NCI-H187 treated with DMSO at 0.1 percent for 48 hours (cell line): ENCODE measurements around the gene RAB8B.

Experiments used
- DNase-seq: peaks from one replicate; lab custom pipeline; 2025; lab: John Stamatoyannopoulos, UW

The RAB8B gene

DNA sequence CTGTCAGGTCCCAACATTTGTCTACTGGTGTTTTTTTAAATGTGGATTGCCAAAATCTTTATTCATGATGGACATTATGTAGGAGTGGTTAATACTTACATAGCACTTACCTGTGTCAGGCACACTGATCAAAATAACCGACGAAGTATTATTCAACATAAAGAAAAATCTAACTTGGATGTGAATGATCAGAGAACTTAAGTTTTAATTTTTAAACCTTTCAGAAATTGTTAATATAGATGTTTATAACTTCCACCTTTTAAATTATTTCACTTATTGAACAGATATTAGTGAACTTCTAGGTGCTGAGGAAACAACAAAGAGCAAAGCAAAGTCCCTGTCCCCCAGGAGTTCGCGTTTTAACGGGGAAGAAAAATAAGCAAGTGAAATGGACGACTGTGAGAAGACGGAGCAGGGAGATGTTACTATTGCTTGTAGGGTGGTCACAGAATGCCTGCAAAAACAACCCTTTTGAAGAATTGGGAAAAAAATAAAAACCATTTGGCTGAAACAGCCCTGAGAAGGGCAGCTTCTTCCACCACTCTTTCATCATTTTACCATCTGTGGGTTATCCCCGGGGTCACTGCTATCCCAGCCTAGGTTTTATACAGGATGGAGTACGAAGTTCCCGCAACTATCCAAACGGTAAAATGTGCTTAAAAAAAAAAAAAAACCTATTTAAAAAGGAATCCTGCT, 87.1 kb downstream of the RAB8B start:
- DNase-seq = no peak

DNA sequence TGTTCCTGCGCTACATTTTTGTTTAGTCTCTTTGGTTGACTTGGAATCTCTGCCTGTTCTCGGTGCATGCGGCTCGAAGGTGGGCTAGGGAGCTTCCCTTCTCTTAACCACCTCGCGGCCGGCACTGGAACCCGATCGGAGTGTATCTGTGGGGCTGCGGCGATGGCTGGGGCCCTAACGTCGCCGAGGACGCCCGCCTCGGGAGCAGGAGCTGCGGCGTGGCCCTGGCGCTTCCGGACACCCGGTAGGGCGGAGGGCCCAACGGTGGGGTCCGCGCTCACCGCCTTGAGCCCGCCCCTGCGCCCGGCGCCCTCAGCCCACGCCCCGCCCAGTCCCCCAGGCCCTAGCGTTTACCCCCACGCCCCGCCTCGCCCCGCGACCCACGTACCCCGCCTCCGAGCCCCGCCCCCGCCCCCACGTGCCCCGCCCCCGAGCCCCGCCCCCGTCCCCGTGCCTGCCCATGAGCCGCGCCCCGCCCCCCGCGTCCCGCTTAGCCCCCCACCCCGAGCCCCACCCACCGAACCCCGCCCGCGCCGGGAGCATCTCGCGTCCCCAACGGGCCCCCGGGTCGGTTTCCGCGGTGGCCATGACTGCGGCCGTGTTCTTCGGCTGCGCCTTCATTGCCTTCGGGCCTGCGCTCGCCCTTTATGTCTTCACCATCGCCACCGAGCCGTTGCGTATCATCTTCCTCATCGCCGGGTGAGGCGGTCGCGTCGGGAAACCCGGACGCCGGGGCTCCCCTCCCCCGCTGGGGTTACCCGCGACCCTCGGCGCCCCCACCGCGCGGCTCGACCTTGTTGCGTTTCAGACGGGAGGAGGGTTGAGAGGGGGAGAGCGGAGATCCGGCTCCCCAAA, 87.9 kb downstream of the RAB8B start, which contains the start of gene APH1B:
Gene APH1B (plus strand): TSS at position 568 of the 855 bp plus-strand sequence. CDS start 19 bp downstream, at position 587.
- DNase-seq = no peak

DNA sequence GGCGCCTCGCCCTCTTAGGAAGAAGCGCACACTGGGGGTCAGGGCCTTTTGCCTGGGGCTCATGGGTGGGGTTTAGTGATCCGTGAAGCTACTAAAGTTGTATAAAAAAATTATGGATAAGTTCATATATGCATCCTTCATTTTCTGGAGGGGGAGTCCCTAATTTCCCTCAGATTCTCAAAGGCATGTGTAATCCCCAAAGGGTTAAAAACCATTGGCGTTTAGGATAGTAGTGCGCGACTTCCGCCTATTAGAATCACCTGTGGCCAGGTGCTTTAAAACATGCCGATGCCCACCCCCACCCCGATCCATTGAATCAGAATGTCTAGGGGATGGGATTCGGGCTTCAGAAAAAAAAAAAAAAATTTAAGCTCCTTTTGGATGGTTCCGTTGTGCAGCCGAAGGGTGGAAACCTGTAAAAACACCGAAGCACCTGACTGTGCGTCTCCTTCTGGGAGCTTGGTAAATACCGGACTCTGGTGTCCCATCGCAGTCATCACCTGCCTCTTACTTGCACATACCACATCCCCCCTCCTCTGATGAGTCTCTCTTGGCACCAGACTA, 88.6 kb downstream of the RAB8B start:
- DNase-seq = no peak

DNA sequence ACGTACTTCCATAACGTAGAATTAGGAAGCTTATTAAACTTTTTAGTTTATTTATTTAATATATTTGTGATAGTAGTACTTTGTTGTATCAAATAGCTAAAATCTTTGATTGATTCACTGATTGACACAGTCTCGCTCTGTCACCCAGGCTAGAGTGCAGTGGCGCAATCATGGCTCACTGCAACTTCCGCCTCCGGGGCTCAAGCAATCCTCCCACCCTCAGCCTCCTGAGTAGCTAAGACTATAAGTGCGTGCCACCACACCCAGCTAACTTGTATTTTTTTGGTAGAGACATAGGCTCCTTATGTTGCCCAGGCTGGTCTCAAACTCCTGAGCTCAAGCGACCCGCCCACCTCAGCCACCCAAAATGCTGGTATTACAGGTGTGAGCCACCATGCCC, 93.7 kb downstream of the RAB8B start:
- DNase-seq = no peak

DNA sequence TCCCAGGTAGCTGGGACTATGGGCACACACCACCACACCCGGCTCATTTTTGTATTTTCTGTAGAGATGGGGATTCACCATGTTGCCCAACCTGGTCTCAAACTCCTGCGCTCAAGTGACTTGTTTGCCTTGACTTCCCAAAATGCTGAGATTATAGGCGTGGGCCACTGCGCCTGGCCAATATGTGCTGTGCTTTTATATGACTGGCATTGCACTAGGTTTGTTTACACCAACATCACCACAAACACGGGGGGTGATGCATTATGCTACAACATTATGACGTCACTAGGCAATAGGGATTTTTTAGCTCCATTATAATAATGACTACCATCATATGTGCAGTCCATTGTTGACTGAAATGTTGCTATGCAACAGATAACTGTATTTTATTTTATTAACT, 94.9 kb downstream of the RAB8B start:
- DNase-seq = no peak

DNA sequence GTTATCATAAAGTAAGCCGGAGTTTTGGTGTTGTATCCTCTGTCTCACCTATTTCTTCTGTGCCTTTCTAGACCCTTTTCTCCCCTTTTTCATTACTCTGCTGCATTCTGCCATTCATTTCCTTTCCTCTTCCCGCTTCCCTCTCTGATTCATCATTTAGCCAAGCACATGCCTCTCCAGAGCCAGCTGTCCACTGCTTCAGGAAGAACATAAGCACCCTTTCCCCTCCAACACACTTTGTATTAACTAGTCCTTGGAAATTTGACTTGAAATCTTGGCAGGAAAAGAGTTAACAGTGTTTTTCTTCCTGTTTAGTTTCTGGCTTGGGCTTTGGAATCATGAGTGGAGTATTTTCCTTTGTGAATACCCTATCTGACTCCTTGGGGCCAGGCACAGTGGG, 97.7 kb downstream of the RAB8B start:
- no peak for DNase-seq

DNA sequence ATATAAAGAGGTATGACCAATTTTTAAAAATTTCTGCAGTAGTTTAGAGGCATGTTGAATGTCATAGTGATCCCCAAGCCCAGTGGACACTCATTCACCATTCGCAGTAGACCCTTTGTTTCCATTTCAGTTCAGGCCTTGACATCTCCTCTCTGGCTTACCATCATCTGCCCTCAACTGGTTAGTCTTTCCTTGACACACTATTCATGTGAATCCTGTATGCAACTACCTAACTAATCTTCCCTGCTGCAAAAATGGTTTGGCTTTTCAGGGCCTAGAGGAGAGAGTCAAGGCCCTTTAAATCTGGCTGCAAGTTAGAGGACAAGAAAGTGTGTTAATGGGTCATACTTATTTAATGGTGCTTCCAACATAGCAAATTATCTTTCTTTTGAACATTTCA, 98.9 kb downstream of the RAB8B start:
- no peak for DNase-seq

DNA sequence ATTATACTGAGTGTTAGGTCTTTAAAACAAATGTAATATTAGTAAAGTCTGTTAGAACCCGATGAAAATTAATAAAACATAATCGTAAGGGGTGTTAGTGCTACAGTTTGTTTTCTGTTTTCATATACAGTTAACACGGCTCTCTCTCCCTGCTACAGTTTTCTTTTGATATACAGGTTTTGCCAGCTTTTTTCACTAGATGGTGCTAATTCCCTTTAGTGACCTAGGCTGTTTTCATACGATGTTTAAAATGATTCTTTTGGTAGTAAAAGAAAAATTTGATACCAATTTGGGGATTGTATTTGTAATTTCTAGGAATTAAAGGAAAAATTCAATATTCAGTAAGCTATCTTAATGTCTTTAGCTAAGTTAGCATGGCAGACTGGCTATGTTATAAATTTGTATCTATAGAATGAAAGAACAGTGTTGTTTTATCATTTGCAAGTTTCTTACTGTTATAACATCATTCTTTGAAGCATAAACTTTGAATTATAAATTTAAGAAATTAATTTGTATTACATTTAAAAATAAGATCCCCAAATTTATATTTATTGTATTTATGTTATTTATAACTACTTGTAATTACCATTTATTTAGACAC, 99.5 kb downstream of the RAB8B start:
- peak; percentile 17 for DNase-seq

DNA sequence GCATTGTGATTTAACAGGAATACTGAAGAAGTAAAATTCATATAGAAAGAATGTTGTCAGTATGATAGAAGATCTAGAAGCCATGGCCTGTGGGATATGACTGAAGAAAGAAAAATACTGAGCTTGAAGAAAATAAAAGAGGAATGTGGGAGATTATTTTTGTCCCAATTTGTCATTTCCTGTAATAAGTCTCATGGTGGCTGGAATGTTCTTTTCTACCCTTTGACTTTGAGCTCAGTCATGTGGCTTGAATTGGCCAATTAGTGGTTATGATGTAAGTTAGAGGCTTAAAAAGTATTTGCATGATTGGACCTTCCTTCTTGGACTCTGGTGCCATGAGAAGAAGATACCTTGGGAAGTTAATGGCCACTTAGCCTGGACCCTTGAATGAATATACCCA, 102.1 kb downstream of the RAB8B start:
- no peak for DNase-seq

DNA sequence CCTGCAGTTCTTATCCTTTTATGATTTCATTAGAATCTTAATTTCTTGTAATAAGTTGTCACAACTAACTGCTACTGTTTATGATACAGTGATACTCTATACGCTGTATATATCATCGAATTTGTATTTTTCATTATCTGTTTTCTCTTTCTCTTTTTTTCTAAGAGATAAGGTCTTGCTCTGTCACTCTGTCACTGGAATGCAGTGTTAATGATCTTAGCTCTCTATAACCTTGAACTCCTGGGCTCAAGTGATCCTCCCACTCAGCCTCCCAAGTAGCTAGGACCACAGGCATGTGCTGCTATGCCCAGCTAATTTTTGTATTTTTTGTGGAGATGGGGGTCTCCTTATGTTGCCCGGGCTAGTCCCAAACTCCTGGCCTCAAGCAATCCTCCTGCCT, 102.8 kb downstream of the RAB8B start:
- DNase-seq = no peak

DNA sequence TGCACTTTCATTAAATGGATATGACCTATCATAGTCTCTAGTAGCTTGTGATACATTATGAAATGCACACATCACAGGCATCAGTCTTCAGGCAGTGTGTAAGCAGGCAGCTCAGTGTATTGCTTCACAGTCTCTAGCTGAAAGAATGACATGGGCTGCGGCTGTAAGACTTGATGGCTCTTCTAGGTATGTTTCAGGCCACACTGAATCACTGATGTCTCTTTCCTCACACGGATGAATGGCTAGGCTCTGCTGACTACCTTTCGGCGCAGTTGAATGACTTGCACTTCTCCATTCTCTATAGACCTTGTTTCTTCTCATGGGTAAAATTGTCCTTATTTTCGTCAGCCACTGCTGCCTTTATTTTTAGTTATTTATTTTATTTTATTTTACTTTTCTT, 103.4 kb downstream of the RAB8B start:
- DNase-seq = no peak

DNA sequence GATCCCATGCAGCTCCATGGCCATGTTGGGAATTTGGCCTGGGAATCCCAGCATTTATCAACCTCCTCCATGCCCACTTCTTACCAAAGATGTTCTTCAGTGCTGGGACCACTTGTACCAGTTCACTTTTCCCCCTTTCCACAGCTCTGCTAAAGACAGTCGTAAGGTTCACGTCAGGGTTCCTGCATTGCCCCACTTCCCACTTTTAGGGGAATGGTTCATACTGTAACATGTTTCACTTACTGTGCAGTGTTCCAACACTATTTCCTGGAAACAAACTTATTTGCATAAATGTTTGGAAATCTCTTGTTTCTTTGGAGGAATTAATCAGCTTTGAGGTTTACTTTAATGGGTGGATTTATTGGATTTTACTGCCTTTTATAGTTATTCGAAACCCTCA, 105.0 kb downstream of the RAB8B start:
- no peak for DNase-seq

DNA sequence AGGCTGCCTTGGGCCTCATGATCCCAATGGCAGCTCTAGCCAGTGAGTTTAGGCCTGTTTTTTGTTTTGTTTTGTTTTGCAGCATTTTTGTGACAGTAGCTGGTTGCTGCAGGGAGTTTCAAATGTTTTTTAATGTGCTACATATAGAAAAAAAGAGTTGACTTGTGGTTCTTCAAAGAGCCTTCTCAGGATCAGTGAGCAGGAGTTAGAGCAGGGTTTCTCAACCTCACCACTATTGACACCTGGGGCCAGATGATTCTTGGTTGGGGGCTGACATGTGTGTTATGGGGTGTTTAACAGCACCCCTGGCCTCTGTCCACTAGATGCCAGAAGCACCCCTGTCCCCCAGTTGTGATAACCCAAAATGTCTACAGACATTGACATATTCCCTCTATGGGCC, 105.9 kb downstream of the RAB8B start:
- DNase-seq = no peak

DNA sequence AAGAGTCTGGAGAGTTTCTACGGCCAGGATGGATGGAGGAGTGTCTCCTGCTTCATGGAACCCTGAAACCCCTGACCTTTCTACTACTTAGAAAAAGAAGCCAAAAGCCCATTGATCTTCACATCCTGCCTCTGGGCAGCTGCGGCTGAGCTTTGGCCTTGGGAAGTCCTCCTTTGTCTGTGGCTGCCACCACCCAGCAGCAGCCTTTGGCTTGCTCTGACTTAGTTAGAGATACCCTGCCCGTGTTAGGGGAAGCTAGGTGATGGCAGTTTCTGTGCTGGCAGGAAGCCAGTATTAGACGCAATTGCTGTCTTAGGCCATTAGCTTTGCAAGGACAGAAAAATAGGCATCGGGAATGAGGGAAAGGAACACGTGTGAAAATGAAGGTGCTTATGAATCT, 106.8 kb downstream of the RAB8B start:
- DNase-seq = no peak

DNA sequence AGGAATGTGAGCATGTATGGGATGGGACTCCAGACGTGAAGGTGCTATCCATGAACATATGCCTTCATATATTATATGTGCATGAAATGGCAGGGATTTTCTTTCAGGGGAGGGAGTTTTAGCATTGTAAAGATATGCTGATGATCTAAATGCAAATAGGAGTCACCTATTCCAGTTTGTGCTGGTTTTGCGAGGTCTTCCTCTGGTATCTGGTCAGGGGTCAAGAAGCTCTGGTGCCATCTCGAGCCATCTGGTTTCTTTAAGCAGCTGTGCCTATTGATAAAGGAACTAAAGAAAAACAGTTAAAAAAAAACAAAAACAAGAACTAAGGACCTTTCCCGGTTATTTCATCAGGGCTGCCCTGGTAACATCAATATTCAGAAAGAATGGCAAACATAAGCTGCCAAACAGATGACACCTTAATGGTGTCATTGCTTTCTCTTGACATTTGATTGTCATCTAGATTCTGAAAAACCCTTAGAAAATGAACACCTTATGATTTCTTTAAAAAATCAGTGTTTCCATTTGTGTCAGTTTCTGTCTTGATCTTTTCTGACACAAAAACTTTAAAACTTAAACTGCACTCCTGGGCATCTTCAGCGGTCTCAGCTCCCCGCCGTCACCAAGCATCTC, 110.7 kb downstream of the RAB8B start:
- DNase-seq = no peak

DNA sequence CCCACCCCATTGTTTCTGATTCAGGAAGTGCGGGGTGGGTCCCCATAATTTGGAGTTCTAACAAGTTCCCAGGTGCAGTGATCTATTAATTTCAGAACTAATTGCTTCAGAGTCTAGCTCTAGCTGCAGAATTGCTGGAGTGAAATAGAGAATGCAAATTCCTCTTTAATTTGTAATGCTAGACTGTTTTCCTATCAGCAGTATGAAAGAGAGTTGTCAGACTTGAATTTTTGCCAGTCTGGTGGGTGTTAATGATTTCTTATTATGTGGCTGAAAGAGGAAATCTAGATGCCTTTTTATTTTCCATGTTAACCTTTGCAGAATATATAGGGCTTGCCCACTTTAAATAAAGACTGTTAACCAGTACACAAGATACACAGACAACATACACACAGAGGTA, 111.7 kb downstream of the RAB8B start:
- no peak for DNase-seq

DNA sequence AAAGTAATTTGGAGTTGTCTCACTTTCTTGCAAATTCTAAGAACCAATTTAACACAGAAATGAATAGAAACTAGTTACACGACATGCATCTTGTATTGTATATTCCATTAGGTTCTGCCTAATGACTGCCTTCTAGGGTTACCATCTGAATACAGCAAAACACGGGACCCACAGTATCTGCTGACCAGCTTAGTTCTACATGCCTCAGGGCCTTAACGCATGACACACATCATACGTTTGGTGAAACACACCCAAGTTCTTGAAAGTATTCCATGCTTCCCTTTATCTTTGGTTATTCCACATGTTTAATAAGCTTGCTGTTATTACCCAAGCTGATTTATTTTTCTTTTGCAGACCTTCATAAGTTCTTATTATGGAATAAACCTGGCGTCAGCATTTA, 115.9 kb downstream of the RAB8B start:
- no peak for DNase-seq

DNA sequence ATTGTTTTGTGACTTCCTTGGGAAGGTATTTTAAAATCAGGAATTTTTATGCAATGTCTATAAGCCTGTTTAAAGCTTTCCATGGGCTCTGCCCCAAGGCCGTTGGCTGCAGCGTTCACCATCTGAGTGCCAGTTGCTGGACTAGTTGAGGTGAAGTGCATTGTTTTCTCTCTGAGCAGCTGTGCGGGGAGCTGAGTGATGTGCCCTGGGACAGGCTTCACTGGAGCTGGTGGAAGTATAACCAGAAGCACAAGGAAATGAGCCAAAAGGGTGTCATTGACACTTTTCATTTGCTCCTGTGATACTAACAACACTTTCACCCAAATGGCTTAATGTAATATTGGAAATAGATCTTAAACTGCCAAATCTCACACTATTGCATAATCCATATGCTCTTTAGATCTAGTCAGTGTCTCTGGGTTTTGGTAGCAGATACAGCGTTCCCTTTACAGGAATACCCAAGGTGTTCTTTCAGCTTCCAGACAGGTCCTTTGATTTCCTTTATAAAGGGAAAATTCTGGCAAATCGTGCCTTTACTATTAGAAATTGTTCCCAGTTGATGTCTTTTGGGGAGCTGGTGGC, 117.2 kb downstream of the RAB8B start:
- DNase-seq = no peak

DNA sequence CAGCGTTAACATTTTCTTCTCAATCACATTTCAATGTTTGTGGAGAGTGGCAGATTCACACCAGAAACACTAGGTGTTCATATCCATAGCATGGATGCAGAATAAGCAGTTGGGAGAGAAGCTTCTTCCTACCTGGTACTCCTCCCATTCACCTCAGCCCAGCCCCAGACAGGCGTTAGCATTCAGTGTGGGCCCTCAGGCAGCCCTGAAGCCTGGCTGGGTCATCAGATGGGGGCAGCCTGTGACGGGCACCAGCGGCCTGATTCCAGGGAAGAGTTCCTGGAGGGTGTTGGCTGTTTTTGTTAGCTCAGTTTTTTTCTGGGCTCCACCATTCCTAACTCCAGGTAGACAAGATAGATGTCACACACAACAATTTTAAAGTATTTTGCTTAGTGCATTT, 119.1 kb downstream of the RAB8B start:
- DNase-seq = no peak

DNA sequence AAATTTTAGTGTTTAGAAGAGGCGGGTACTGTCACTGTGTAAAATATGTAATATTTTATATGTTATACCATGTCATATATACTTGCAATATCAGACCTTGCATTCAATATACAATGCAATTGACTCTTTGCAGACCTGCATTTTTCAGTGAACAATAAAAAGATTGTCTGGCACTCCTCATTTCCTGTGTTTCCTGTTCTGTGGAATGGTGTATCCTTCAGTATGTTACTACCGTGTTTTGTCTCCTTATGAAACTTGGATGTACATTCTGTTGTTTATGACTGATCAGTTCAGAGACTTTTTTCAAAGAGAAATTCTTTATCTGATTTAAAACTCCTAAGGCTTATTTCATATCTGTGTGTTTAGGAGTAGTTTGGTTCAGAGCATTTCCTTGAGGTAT, 119.5 kb downstream of the RAB8B start:
- no peak for DNase-seq

DNA sequence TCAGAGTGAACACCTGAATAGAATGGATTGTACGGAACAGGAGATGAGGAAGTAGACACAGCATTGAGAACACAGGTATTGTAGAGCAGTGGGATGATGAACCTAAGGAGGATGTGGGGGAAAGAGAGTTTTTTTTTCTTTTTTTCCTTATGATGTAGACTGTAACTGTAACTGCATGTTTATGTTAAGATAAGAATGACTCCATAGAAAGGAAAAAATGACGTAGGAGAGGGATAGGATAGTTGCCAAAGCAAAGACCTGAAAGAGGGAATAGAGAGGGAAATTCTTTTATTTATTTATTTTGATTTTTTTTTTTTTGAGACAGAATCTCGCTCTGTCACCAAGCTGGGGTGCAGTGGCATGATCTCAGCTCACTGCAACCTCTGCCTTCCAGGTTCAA, 121.2 kb downstream of the RAB8B start:
- DNase-seq = no peak

DNA sequence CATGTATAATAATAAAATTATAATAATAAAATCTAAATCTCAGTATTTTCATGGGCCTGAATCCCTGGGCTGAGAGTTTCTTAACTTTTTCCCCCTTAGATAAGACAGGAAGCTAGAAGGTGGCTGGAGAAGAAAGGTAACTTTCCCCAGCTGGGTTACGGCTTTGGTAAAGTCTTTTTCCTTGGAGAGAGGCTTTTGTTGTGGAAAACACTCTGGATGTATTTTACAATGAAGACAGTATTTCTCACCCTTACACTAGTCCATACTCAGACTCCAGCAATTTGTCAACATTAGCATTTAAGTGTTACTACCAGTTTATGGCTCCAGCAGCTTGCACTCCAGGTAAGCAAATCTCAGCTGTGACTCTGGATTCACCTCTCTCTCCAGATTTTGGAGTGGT, 122.9 kb downstream of the RAB8B start:
- no peak for DNase-seq
